ENCODE measurements around the gene APOC4.

DNA sequence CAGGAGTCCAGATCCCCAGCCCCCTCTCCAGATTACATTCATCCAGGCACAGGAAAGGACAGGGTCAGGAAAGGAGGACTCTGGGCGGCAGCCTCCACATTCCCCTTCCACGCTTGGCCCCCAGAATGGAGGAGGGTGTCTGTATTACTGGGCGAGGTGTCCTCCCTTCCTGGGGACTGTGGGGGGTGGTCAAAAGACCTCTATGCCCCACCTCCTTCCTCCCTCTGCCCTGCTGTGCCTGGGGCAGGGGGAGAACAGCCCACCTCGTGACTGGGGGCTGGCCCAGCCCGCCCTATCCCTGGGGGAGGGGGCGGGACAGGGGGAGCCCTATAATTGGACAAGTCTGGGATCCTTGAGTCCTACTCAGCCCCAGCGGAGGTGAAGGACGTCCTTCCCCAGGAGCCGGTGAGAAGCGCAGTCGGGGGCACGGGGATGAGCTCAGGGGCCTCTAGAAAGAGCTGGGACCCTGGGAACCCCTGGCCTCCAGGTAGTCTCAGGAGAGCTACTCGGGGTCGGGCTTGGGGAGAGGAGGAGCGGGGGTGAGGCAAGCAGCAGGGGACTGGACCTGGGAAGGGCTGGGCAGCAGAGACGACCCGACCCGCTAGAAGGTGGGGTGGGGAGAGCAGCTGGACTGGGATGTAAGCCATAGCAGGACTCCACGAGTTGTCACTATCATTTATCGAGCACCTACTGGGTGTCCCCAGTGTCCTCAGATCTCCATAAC, 36.4 kb upstream of the APOC4 start, which contains the start of gene APOE:
- TF ChIP-seq, protein P1, sequence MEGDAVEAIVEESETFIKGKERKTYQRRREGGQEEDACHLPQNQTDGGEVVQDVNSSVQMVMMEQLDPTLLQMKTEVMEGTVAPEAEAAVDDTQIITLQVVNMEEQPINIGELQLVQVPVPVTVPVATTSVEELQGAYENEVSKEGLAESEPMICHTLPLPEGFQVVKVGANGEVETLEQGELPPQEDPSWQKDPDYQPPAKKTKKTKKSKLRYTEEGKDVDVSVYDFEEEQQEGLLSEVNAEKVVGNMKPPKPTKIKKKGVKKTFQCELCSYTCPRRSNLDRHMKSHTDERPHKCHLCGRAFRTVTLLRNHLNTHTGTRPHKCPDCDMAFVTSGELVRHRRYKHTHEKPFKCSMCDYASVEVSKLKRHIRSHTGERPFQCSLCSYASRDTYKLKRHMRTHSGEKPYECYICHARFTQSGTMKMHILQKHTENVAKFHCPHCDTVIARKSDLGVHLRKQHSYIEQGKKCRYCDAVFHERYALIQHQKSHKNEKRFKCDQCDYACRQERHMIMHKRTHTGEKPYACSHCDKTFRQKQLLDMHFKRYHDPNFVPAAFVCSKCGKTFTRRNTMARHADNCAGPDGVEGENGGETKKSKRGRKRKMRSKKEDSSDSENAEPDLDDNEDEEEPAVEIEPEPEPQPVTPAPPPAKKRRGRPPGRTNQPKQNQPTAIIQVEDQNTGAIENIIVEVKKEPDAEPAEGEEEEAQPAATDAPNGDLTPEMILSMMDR (IDR thresholded peaks at IDR 0.05; ENCODE audit: low read depth, low read length, poor library complexity, severe bottlenecking) = no peak
- no peak; the same call in 1 of the 2 replicates for TF ChIP-seq EZH2phosphoT487 (IDR thresholded peaks at IDR 0.05; ENCODE audit: borderline replicate concordance, low read length)
